Measurements from ENCODE around the gene AIP. TPM values are rescaled to one million over a fixed set of nuclear protein-coding genes. Genes with fewer than 3 reads are reported as not detected.

The AIP gene
- total and polyA plus RNA-seq, 2 of the 8 experiments (the other 6 are each of a cell fraction or from before 2014, with no cell fraction given) = 29.8 to 54.4 TPM

GRCh38 chr11:67516806-67517205 lies 34.0 kb downstream of the AIP start:
- Histone ChIP-seq H3K4me1 (replicated peaks in 1 of 4; ENCODE audit: control insufficient read depth in 3 of 4, insufficient read depth in 4 of 4, low read length in 3 of 4) (no peaks in the 10 kb centered on the region), H2AFZ (ENCODE audit: low read length) (no peak overlapping the region), H3K4me2 (ENCODE audit: insufficient read depth in 1 of 2, low read depth in 2 of 2, low read length in 2 of 2) (no peak overlapping the region), H3K23me2 (ENCODE audit: low read depth, low read length) (no peaks in the 10 kb centered on the region), H3K23ac (ENCODE audit: insufficient read length) (no peak overlapping the region), H3K79me1 (ENCODE audit: low read depth, low read length) (no peaks in the 10 kb centered on the region), H2BK120ac (replicated peaks; ENCODE audit: low read depth, low read length) (no peak overlapping the region), H3K36me3 (ENCODE audit: control insufficient read depth in 2 of 4, insufficient read depth in 4 of 4, low read length in 3 of 4) (no peaks in the 10 kb centered on the region), H3K4me3 (ENCODE audit: extremely low read depth in 1 of 4, insufficient read depth in 2 of 4, low read depth in 3 of 4, low read length in 4 of 4) (no peak overlapping the region), H3K9ac (replicated peaks in 1 of 4; ENCODE audit: extremely low read depth in 1 of 4, low read depth in 3 of 4, low read length in 3 of 4) (no peak overlapping the region), H4K5ac (ENCODE audit: insufficient read length, low read depth, low read length) (no peak overlapping the region), H3K56ac (replicated peaks; ENCODE audit: insufficient read length, low read depth, low read length) (no peak overlapping the region), H4K91ac (replicated peaks; ENCODE audit: insufficient read length, low read length) (no peak overlapping the region), H3K27ac (ENCODE audit: low read depth, low read length) (no peak overlapping the region), H3K18ac (ENCODE audit: extremely low read depth, low read length) (no peak overlapping the region), H2BK5ac (ENCODE audit: low read depth, low read length) (no peak overlapping the region), H2BK12ac (ENCODE audit: low read depth, low read length) (0 out of 2 replicates have a peak overlapping the region, but pooled peaks have one; percentile 50), H3K4ac (replicated peaks; ENCODE audit: insufficient read length, low read depth, low read length) (no peak overlapping the region), H3K79me2 (ENCODE audit: control insufficient read depth in 1 of 2, insufficient read depth in 2 of 2, low read length in 2 of 2) (no peaks in the 10 kb centered on the region), H3K9me3 (ENCODE audit: insufficient read depth in 2 of 2, low read depth in 1 of 2, low read length in 1 of 2) (no peaks in the 10 kb centered on the region), H3K14ac (ENCODE audit: insufficient read length) (no peak overlapping the region), H3K27me3 (replicated peaks in 1 of 4; ENCODE audit: control insufficient read depth in 3 of 4, extremely low read depth in 1 of 4, insufficient read depth in 3 of 4, low read length in 3 of 4) (peaks cover 0 to 8% (median 2%) of the 10 kb centered on the region in 4 experiments; a peak in 2 of 7 replicates), H2BK15ac (ENCODE audit: low read length) (no peak overlapping the region), H4K20me1 (replicated peaks in 1 of 2; ENCODE audit: control insufficient read depth in 1 of 2, insufficient read depth in 2 of 2, low read length in 2 of 2) (no peaks in the 10 kb centered on the region), H2BK20ac (ENCODE audit: low read length) (no peak overlapping the region), H2AK5ac (ENCODE audit: low read depth, low read length) (no peak overlapping the region), H4K8ac (ENCODE audit: extremely low read depth, insufficient read depth, low read length) (peak overlapping the region; percentile 45)
- FAIRE-seq (no peak), DNase-seq (ENCODE audit: low read depth in 1 of 2, low spot score in 2 of 2) (no peak)
- ChIA-PET CTCF (ENCODE audit: partially characterized antibody) (interaction anchor here (1.4 kb wide), 1 partner anchor 56 kb away, joined by 5 read pairs; no protein-coding TSS in a partner anchor), POLR2A (ENCODE audit: partially characterized antibody) (no interaction called here)
- 91% methylated on average over 9 of the region's 9 CpGs; no CpG with 5 or more reads in 1 of the 2 experiments for WGBS, 2 experiments (ENCODE audit: extremely low coverage in 1 of 2, insufficient coverage in 1 of 2, insufficient read length in 1 of 2, insufficient replicate concordance in 2 of 2, low coverage in 1 of 2, low lambda C conversion rate in 2 of 2, missing lambda C conversion rate in 1 of 2)
- no peak for TF ChIP-seq NRF1 (IDR thresholded peaks at IDR 0.05; ENCODE audit: low read depth, low read length)
- TF ChIP-seq GTF2F1 (IDR thresholded peaks at IDR 0.05; ENCODE audit: borderline replicate concordance, low read depth, low read length) = no peak
- TF ChIP-seq POLR2AphosphoS5 (IDR thresholded peaks at IDR 0.05; ENCODE audit: low read depth, low read length) = no peak
- no peak for TF ChIP-seq CTBP2 (IDR thresholded peaks at IDR 0.05; ENCODE audit: borderline replicate concordance, insufficient read depth, insufficient read length, low read length)
- TF ChIP-seq POLR2A (IDR thresholded peaks at IDR 0.05; ENCODE audit: control extremely low read depth in 1 of 2, low read depth in 2 of 2, low read length in 2 of 2) = no peak
- no peak for TF ChIP-seq ZNF274 (IDR thresholded peaks at IDR 0.05; ENCODE audit: borderline replicate concordance, extremely low read depth, low read length)
- TF ChIP-seq CBX8 (IDR thresholded peaks at IDR 0.05; ENCODE audit: borderline replicate concordance, low read depth, low read length) = no peak
- no peak for TF ChIP-seq SUZ12 (IDR thresholded peaks at IDR 0.05; ENCODE audit: low read length)
- TF ChIP-seq CEBPB (IDR thresholded peaks at IDR 0.05; ENCODE audit: low read depth, low read length) = no peak
- TF ChIP-seq KDM5A (IDR thresholded peaks at IDR 0.05; ENCODE audit: low read length) = no peak
- TF ChIP-seq YY1 (IDR thresholded peaks at IDR 0.05; ENCODE audit: low read depth, low read length) = no peak
- no peak for TF ChIP-seq CBX5 (IDR thresholded peaks at IDR 0.05; ENCODE audit: low read depth, low read length)

Data from H1 (cell line).